ENCODE results near the gene TDRD9.

DNA sequence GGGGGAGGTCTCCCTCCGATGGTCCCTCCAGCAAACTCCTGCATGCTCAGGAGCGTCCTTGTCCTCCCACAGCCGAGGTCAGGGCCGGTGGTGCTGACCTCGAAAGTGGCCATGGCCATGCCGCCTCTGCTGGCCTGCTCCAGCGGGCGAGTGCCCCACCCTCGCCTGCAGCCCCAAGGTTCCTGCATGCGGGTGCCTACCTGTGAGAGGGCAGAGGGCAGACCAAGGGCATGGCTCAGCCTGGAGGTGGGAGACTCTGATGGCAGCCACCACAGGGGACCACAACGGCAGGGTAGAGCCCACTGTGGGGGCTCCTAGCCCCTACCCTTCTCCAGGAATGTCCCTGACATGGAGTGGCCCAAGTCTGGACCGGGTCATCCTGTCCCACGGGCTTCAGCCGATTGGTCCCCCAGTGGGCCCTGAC, 42.7 kb upstream of the TDRD9 start:
- TF ChIP-seq, protein P1, sequence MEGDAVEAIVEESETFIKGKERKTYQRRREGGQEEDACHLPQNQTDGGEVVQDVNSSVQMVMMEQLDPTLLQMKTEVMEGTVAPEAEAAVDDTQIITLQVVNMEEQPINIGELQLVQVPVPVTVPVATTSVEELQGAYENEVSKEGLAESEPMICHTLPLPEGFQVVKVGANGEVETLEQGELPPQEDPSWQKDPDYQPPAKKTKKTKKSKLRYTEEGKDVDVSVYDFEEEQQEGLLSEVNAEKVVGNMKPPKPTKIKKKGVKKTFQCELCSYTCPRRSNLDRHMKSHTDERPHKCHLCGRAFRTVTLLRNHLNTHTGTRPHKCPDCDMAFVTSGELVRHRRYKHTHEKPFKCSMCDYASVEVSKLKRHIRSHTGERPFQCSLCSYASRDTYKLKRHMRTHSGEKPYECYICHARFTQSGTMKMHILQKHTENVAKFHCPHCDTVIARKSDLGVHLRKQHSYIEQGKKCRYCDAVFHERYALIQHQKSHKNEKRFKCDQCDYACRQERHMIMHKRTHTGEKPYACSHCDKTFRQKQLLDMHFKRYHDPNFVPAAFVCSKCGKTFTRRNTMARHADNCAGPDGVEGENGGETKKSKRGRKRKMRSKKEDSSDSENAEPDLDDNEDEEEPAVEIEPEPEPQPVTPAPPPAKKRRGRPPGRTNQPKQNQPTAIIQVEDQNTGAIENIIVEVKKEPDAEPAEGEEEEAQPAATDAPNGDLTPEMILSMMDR (IDR thresholded peaks at IDR 0.05; ENCODE audit: low read length), result no peak
- TF ChIP-seq EZH2 (optimal IDR thresholded peaks at IDR 0.05; ENCODE audit: low read depth, low read length), result no peak
- no peak for TF ChIP-seq EZH2phosphoT487 (IDR thresholded peaks at IDR 0.05; ENCODE audit: low read length)

Measured in MM.1S (cell line).